ENCODE measurements around the gene MMAB. TPM values are rescaled to one million over a fixed set of nuclear protein-coding genes. Genes with fewer than 3 reads are reported as not detected.
A peak's percentile ranks its signal among the peaks of the same experiment; 100 is the strongest.

MMAB gene
- total RNA-seq, 1 donor from 2014 or later, result 62.8 TPM

- peaks cover 22% of the 10 kb centered on the region for H3K4me1 Mint-ChIP-seq
- no peak for DNase-seq
- H3K27ac Mint-ChIP-seq, result no peak overlapping the region
- H3K27me3 Mint-ChIP-seq, result no peaks in the 10 kb centered on the region
- intact Hi-C loops (cut with micrococcal nuclease), result loop anchor here (10.0 kb wide), 2 partner anchors 1013 to 1673 kb away; partner anchors contain the start of genes ISCU and SART3
- no peak overlapping the region for H3K4me3 Mint-ChIP-seq
- no peak for ATAC-seq (ENCODE audit: low read depth)
- ChIA-PET POLR2A (no interaction called here), CTCF (no interaction called here)
- H3K9me3 Mint-ChIP-seq, result no peaks in the 10 kb centered on the region
- peaks cover 67% of the 10 kb centered on the region for H3K36me3 Mint-ChIP-seq (ENCODE audit: low read depth)
- no peak for TF ChIP-seq CTCF (IDR thresholded peaks at IDR 0.05)
These were observed 4.0 kb upstream of the MMAB start for GRCh38 chr12:109577311-109577710.

- no peak for TF ChIP-seq CTCF (IDR thresholded peaks at IDR 0.05)
- DNase-seq, result no peak
- Mint-ChIP-seq H3K27me3 (no peaks in the 10 kb centered on the region), H3K27ac (no peak overlapping the region), H3K4me3 (no peak overlapping the region), H3K9me3 (no peaks in the 10 kb centered on the region), H3K4me1 (peaks cover 25% of the 10 kb centered on the region), H3K36me3 (ENCODE audit: low read depth) (peaks cover 58% of the 10 kb centered on the region)
- no peak for ATAC-seq (ENCODE audit: low read depth)
- intact Hi-C loops (cut with micrococcal nuclease), result loop anchor here (10.0 kb wide), 2 partner anchors 1011 to 1671 kb away; partner anchors contain the start of genes ISCU and SART3
- CTCF ChIA-PET, result no interaction called here
- POLR2A ChIA-PET, result no interaction called here
These were observed 2.4 kb upstream of the MMAB start for GRCh38 chr12:109575683-109576082.

GRCh38 chr12:109573914-109574244, 575 bp upstream of the MMAB start:
- DNase-seq (no peak), ATAC-seq (ENCODE audit: low read depth) (no peak)
- no peak for TF ChIP-seq CTCF (IDR thresholded peaks at IDR 0.05)
- intact Hi-C loops (cut with micrococcal nuclease), result loop anchor here (1.0 to 10.0 kb wide), 9 partner anchors 97 to 1812 kb away; partner anchors contain the start of genes ATP2A2, FAM222A, GLTP and ISCU
- Mint-ChIP-seq H3K27me3 (no peaks in the 10 kb centered on the region), H3K27ac (peak overlapping the region; percentile 90), H3K9me3 (no peaks in the 10 kb centered on the region), H3K4me1 (peaks cover 25% of the 10 kb centered on the region), H3K4me3 (peak overlapping the region; percentile 93), H3K36me3 (ENCODE audit: low read depth) (peaks cover 59% of the 10 kb centered on the region)
- POLR2A ChIA-PET, result interaction anchor here (1.4 to 1.5 kb wide), 3 partner anchors 10 to 140 kb away, joined by 3 to 5 read pairs (median 5); partner anchors contain the start of genes KCTD10 and UBE3B
- CTCF ChIA-PET, result interaction anchor here (1.3 kb wide), 3 partner anchors 24 to 201 kb away, joined by 3 to 7 read pairs (median 3); no protein-coding TSS in a partner anchor

GRCh38 chr12:109572506-109572845, 828 bp downstream of the MMAB start:
- DNase-seq (no peak), ATAC-seq (ENCODE audit: low read depth) (no peak)
- intact Hi-C loops (cut with micrococcal nuclease), result loop anchor here (2.0 to 10.0 kb wide), 7 partner anchors 110 to 1810 kb away; partner anchors contain the start of genes ATP2A2, GLTP, ISCU and PRDM4
- Mint-ChIP-seq H3K27me3 (no peaks in the 10 kb centered on the region), H3K36me3 (ENCODE audit: low read depth) (peaks cover 59% of the 10 kb centered on the region), H3K27ac (peak overlapping the region; percentile 90), H3K4me3 (peak overlapping the region; percentile 93), H3K9me3 (no peaks in the 10 kb centered on the region), H3K4me1 (peaks cover 25% of the 10 kb centered on the region)
- POLR2A ChIA-PET, result interaction anchor here (0.7 kb wide), 1 partner anchor 102 kb away, joined by 6 read pairs; no protein-coding TSS in a partner anchor
- no peak for TF ChIP-seq CTCF (IDR thresholded peaks at IDR 0.05)
- CTCF ChIA-PET, result interaction anchor here (1.3 kb wide), 2 partner anchors 142 to 202 kb away, joined by 3 read pairs; no protein-coding TSS in a partner anchor

GRCh38 chr12:109571773-109572505, 1.4 kb downstream of the MMAB start:
- CTCF ChIA-PET, result no interaction called here
- Mint-ChIP-seq H3K36me3 (ENCODE audit: low read depth) (peaks cover 57% of the 10 kb centered on the region), H3K4me1 (peaks cover 25% of the 10 kb centered on the region), H3K9me3 (no peaks in the 10 kb centered on the region), H3K27me3 (no peaks in the 10 kb centered on the region), H3K4me3 (peak overlapping the region; percentile 93), H3K27ac (no peak overlapping the region)
- ATAC-seq (ENCODE audit: low read depth) (no peak), DNase-seq (no peak)
- TF ChIP-seq CTCF (IDR thresholded peaks at IDR 0.05), result no peak
- intact Hi-C loops (cut with micrococcal nuclease), result loop anchor here (2.0 to 10.0 kb wide), 7 partner anchors 110 to 1810 kb away; partner anchors contain the start of genes ATP2A2, GLTP, ISCU and PRDM4
- POLR2A ChIA-PET, result interaction anchor here (0.7 kb wide), 1 partner anchor 102 kb away, joined by 6 read pairs; no protein-coding TSS in a partner anchor
